Right lobe of liver (tissue), 6 donors: Measurements from ENCODE around the gene NAP1L5. TPM values are rescaled to one million over a fixed set of nuclear protein-coding genes. Genes with fewer than 3 reads are reported as not detected.

Experiments
- ATAC-seq, 4 donors: fragments of 200-7000 bp; cut with Tn5 transposase; one replicate each; pipeline ENCODE4 v1.9.1; 2020; ENCODE audit warnings: mild to moderate bottlenecking in 4 of 4, moderate library complexity in 4 of 4
- DNase-seq, 3 donors: peaks; one replicate each; pipeline ENCODE4 v3.0.0-alpha.2; 2020
- H3K27ac ChIP-seq, 3 donors: fragments of 200-600 bp; one replicate each; pipeline ENCODE4 v1.8.0; 2022
- H3K27me3 ChIP-seq, 2 donors: fragments of 200-600 bp; one replicate each; pipeline ENCODE4 v1.8.0; 2022
- H3K36me3 ChIP-seq, 4 donors: fragments of 200-600 bp; sonication (generic) in 1 of 4; one replicate each; pipeline versions ENCODE4 v1.5.1 to v1.8.0; 2017 to 2022; ENCODE audit warnings: control low read depth in 1 of 4
- H3K4me1 ChIP-seq, 4 donors: fragments of 200-600 bp; sonication (generic) in 1 of 4; one replicate each; pipeline versions ENCODE4 v1.5.1 to v1.8.0; 2017 to 2022; ENCODE audit warnings: control low read depth in 1 of 4
- H3K4me3 ChIP-seq, 3 donors: fragments of 200-600 bp; one replicate each; pipeline ENCODE4 v1.8.0; 2022
- H3K9me3 ChIP-seq, 4 donors: fragments of 200-600 bp; sonication (generic) in 1 of 4; one replicate each; pipeline versions ENCODE4 v1.5.1 to v1.8.0; 2017 to 2022; ENCODE audit warnings: control low read depth in 1 of 4
- CTCF ChIP-seq, 4 donors: fragments of 200-600 bp in 3 of 4; fragments of 450-650 bp in 1 of 4; IDR thresholded peaks; one replicate each; pipeline versions ENCODE4 v1.5.1 to v1.8.0; 2016 to 2022; ENCODE audit warnings: antibody characterized with exemption in 4 of 4, mild to moderate bottlenecking in 2 of 4
- POLR2A ChIP-seq: fragments of 450-650 bp; IDR thresholded peaks from one replicate; pipeline ENCODE4 v1.6.1; 2017; ENCODE audit warnings: antibody characterized with exemption, mild to moderate bottlenecking
- WGBS: methylation state at CpG from one replicate; pipeline ENCODE4 v1.1.6; 2018; ENCODE audit warnings: low coverage, low lambda C conversion rate; ENCODE audit not compliant: insufficient coverage; ENCODE audit errors: missing lambda C conversion rate; 5-methylcytosine and 5-hydroxymethylcytosine counted together
- intact Hi-C, 2 donors: fragments of 100-400 bp; cut with DNase I; formaldehyde crosslinking; loops; one replicate each; pipeline versions ENCODE4 v1.11.2 to v1.14.1; 2022
- total RNA-seq, 6 experiments: library from RNA; depleted of rRNA in 2 of 6; stranded (reverse); fragments of >200 nt in 2 of 6; fragmentation: NEBNext Ultra II Directional in 3 of 6; extraction: Animal tissue kit (Norgen Biotek cat#: 25700) in 3 of 6; gene quantifications; one replicate each; pipeline versions ENCODE4 v1.1.0 to v1.2.4, GENCODE V29; 2016 to 2023
- donor health status: DM: no; HTN: yes; CAD: no.
- donor health status: DM: no; HTN: no; CAD: no.
- donor health status: DM: no; HTN: no; CAD: no.
- donor health status: DM: no; HTN: yes; CAD: no.
- donor health status: DM: no; HTN: yes; CAD: no.

Gene NAP1L5
- total RNA-seq, 6 experiments from 2014 or later, result 1.8 to 5.7 (median 3.0) TPM

GRCh38 chr4:88709989-88710388, 12.4 kb upstream of the NAP1L5 start:
- no peak for ATAC-seq
- Histone ChIP-seq H3K36me3 (peaks cover 0 to 10% (median 1%) of the 10 kb centered on the region in 4 donors), H3K4me3 (no peak overlapping the region), H3K27ac (no peak overlapping the region), H3K4me1 (peaks cover 0 to 13% (median 0%) of the 10 kb centered on the region in 4 donors), H3K27me3 (no peaks in the 10 kb centered on the region), H3K9me3 (no peaks in the 10 kb centered on the region)
- intact Hi-C loops, result loop anchor here in 1 of 2 donors (5.0 to 10.0 kb wide), 2 partner anchors 82 to 315 kb away; no protein-coding TSS in a partner anchor
- no peak for TF ChIP-seq CTCF (IDR thresholded peaks at IDR 0.05)
- TF ChIP-seq POLR2A, result no peak
- DNase-seq, result no peak
- 100% methylated on average over 1 of the region's 1 CpG for WGBS

- no peak overlapping the region for H3K4me3 ChIP-seq
- WGBS, result 9% methylated on average over 6 of the region's 9 CpGs
- H3K27me3 ChIP-seq, result no peaks in the 10 kb centered on the region
- peaks cover 0 to 14% (median 0%) of the 10 kb centered on the region in 4 donors for H3K36me3 ChIP-seq
- DNase-seq (peak in 1 of 3 donors; percentile 57), ATAC-seq (peak; percentile 97 to 99 (median 98))
- peak overlapping the region in 1 of 3 donors; percentile 20 for H3K27ac ChIP-seq
- no peaks in the 10 kb centered on the region for H3K9me3 ChIP-seq
- intact Hi-C loops, result loop anchor here in 1 of 2 donors (5.0 to 10.0 kb wide), 2 partner anchors 86 to 318 kb away; no protein-coding TSS in a partner anchor
- peaks cover 0 to 13% (median 0%) of the 10 kb centered on the region in 4 donors for H3K4me1 ChIP-seq
- TF ChIP-seq POLR2A, result no peak
- TF ChIP-seq CTCF (IDR thresholded peaks at IDR 0.05), result peak; percentile 67 to 79 (median 72)
Measured at GRCh38 chr4:88706574-88706973, 8.9 kb upstream of the NAP1L5 start.

- intact Hi-C loops, result loop anchor here in 1 of 2 donors (5.0 to 10.0 kb wide), 2 partner anchors 86 to 319 kb away; no protein-coding TSS in a partner anchor
- peaks cover 0 to 14% (median 0%) of the 10 kb centered on the region in 4 donors for H3K36me3 ChIP-seq
Measured at GRCh38 chr4:88705805-88706492, 8.3 kb upstream of the NAP1L5 start.

GRCh38 chr4:88705223-88705622, 7.6 kb upstream of the NAP1L5 start:
- H3K4me3 ChIP-seq, result no peak overlapping the region
- H3K27ac ChIP-seq, result no peak overlapping the region
- H3K36me3 ChIP-seq, result peaks cover 0 to 11% (median 0%) of the 10 kb centered on the region in 4 donors
- no peaks in the 10 kb centered on the region for H3K27me3 ChIP-seq
- intact Hi-C loops, result loop anchor here in 1 of 2 donors (5.0 to 10.0 kb wide), 2 partner anchors 87 to 320 kb away; no protein-coding TSS in a partner anchor
- ATAC-seq, result no peak
- no peak for TF ChIP-seq POLR2A
- no peak for TF ChIP-seq CTCF (IDR thresholded peaks at IDR 0.05)
- peaks cover 0 to 13% (median 0%) of the 10 kb centered on the region in 4 donors for H3K4me1 ChIP-seq
- H3K9me3 ChIP-seq, result no peaks in the 10 kb centered on the region
- DNase-seq, result no peak

More at GRCh38 chr4:88705805-88706492, 8.3 kb upstream of the NAP1L5 start:
- H3K4me3 ChIP-seq, result no peak overlapping the region
- H3K27me3 ChIP-seq, result no peaks in the 10 kb centered on the region
- H3K4me1 ChIP-seq, result peaks cover 0 to 13% (median 0%) of the 10 kb centered on the region in 4 donors
- H3K27ac ChIP-seq, result peak overlapping the region in 1 of 3 donors; percentile 31
- 10% methylated on average over 3 of the region's 3 CpGs for WGBS
- TF ChIP-seq POLR2A (no peak), CTCF (IDR thresholded peaks at IDR 0.05) (no peak)
- peak; percentile 47 to 76 (median 56) for ATAC-seq
- no peaks in the 10 kb centered on the region for H3K9me3 ChIP-seq
- no peak for DNase-seq
